NCI-H82 treated with DMSO at 0.1 percent for 48 hours (cell line): ENCODE measurements around the gene RIC1.
"Not testable (repeated sequence)": the region's sequence is repeated elsewhere in the genome, so short reads cannot be mapped to it uniquely, and the experiment has no call there.

Source experiments
- DNase-seq: peaks from one replicate; lab custom pipeline; 2025; ENCODE audit not compliant: unreplicated experiment; lab: John Stamatoyannopoulos, UW

Gene RIC1

DNA sequence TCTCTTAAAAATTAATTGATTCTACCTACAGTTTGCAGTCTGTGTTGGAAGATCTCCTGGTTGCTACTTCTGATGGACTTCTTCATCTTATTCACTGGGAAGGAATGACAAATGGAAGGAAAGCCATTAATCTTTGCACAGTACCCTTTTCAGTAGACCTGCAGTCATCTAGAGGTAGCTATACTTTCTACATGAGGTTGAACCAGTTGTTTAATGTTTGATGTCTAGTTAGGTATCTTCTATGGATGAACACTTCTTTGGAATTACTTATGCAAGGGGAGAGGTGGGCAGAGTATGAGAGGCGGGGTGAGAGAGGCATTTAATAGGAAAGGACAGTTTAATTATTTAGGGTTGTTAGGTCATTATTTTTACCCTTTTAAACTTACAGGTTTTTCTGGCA lies 91.2 kb downstream of the RIC1 start:
- DNase-seq: no peak

- DNase-seq: no peak
Measured at GRCh38 chr9:5721279-5722087, 92.6 kb downstream of the RIC1 start.

DNA sequence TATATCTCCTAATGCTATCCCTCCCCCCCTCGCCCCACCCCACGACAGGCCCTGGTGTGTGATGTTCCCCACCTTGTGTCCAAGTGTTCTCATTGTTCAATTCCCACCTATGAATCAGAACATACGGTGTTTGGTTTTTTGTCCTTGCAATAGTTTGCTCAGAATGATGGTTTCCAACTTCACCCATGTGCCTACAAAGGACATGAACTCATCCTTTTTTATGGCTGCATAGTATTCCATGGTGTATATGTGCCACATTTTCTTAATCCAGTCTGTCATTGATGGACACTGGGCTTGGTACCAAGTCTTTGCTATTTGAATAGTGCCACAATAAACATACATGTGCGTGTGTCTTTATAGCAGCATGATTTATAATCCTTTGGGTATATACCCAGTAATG lies 93.8 kb downstream of the RIC1 start:
- DNase-seq: not testable (repeated sequence)

DNA sequence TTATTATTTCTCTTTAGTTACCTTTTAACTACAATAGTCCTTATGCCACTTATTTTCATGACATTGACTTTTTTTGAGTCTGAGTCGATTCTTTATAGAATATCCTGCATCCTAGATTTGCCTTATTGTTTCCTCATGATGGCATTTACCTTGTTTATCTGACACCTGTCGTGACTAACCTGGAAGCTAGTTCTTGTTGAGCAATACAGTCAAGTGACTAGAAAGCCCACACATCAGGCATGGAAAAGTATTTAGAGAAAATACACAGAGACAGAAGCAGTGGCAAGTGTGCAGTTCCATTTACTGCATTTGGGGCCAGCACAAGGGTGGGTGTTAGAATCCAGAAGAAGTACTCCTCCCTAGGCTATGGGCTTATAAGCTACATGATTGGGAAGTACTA lies 106.2 kb downstream of the RIC1 start:
- no peak for DNase-seq

GRCh38 chr9:5736563-5737346 lies 107.8 kb downstream of the RIC1 start:
- DNase-seq: no peak

GRCh38 chr9:5743109-5743508 lies 114.2 kb downstream of the RIC1 start:
- DNase-seq: no peak

- DNase-seq: no peak
Measured at GRCh38 chr9:5748438-5748837, 119.5 kb downstream of the RIC1 start.

GRCh38 chr9:5749306-5749705 lies 120.4 kb downstream of the RIC1 start:
- DNase-seq: no peak

GRCh38 chr9:5750569-5750968 lies 121.7 kb downstream of the RIC1 start:
- DNase-seq: no peak

DNA sequence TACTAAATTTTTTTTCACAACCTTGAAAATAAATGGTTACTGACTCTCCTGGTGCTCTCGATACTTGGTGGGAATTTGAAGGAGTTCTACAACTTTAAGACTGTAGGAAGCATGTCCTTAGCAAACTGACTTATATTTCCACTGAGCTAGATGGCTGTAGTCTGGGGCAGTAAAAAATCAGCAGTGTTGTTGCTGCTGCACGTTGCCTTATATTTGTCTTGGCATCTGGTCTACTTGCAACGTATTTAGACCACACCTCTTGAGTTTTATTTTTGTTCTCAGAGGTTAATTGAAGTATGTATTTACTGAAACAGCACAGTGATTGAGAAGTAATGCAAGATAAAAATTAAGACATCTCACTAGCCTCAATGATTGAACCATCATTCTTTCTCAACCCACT lies 127.7 kb downstream of the RIC1 start:
- DNase-seq: no peak

DNA sequence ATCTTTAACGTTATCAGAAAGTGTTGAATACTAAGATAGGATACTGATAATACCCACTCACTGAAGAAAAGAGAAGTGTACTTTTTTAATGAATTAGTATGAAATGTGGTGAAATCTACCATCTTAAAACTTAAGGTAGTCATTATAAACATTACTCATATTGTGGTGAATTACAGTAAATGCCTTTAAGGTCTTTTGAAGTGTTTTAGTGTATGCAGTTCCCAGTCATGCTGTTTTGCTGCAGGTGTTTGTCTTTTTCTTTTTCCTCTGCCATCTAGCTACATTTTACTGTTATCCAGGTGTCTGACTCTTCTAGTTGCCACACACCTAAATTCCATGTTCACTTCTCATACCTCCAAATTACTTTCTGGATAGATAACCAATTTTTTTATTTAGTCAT lies 131.4 kb downstream of the RIC1 start:
- no peak for DNase-seq

- no peak for DNase-seq
Measured at GRCh38 chr9:5762421-5762820, 133.5 kb downstream of the RIC1 start.

- DNase-seq: no peak
Measured at GRCh38 chr9:5764130-5764868, 135.4 kb downstream of the RIC1 start.

GRCh38 chr9:5767968-5768932 lies 139.3 kb downstream of the RIC1 start:
- DNase-seq: no peak

DNA sequence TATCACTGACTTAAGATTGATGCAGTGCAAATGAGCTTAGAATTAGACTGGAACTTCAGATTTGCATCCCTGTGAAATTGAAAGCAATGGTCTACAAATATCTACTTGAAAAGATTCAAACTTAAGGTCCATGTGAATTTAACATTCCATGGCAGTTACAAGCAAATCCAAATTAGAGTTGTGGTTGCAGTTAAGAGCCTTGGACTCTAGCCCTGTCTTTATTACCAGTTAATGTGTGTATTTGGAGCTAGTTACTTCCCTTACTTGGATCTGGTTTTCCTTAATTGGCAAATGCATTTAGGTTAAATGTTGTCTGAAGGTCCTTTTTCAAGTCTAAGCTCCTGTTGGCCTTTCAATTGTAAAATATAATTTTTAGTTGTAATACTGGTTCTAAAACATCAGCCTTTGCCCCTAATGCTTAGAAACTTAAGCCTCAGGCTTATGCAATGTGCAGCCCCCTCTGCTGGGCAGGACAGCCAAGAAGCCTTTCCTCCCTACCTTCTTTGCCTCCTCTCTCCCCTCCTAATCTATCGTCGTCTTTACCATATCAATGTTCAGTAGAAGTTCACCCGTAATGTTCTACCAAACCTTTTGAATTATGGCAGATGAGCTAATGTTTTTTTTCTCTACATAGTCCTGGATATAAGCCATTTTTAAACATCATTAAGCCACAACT lies 144.6 kb downstream of the RIC1 start:
- no peak for DNase-seq

DNA sequence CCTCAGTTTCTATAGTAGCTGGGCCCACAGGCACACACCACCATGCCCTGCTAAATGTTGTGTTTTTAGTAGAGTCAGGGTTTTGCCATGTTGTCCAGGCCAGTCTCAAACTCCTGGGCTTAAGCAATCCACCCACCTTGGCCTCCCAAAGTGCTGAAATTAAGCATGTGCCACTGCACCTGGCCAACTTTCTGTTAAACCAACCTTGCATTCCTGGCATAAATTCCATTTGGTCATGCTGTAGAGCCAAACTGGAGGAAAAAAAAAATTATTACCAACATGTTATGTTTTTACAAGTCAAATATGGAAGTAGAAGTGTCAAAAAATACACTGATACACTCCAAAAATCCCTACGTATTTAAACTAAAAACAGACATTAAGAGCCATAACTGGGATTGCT lies 149.9 kb downstream of the RIC1 start:
- DNase-seq: no peak

DNA sequence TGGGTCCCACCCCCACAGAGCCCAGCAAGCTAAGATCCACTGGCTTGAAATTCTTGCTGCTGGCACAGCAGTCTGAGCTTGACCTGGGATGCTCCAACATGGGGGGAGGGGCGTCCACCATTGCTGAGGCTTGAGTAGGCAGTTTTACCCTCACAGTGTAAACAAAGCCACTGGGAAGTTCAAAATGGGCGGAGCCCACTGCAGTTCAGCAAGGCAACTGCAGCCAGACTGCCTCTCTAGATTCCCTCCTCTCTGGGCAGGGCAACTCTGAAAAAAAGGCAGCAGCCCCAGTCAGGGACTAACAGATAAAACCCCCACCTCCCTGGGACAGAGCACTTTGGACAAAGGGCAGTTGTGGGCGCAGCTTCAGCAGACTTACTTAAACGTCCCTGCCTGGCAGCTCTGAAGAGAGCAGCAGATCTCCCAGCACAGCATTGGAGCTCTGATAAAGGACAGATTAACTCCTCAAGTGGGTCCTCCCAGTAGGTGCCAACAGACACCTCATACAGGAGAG lies 150.9 kb downstream of the RIC1 start:
- not testable (repeated sequence) for DNase-seq

GRCh38 chr9:5783420-5783819 lies 154.5 kb downstream of the RIC1 start:
- not testable (repeated sequence) for DNase-seq

- DNase-seq: no peak
Measured at GRCh38 chr9:5783982-5784381, 155.1 kb downstream of the RIC1 start.
